ENCODE measurements around the gene PAFAH1B1.

PAFAH1B1 gene

DNA sequence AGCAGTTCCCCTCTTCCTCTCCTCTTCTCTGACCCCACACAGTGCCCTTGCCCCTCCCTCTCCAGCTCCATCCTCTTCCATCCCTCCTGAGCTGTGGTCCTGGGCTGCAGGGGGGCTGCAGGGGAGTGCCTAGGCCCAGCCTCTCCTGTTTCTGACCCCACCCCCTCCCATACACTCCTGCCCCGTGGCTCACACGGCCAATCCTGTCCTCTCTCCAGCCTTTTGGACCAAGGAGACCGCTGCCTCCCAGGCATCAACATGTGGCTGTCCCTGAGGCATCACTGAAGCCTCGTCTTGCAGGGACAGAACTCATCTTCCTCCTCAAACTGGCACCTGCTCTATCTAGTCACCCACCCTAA lies 111.4 kb downstream of the PAFAH1B1 start:
- in situ Hi-C loops (cut with HindIII; ENCODE audit: low pct_ligation_motif_present, low sequenced_read_pairs) = no loop called here

DNA sequence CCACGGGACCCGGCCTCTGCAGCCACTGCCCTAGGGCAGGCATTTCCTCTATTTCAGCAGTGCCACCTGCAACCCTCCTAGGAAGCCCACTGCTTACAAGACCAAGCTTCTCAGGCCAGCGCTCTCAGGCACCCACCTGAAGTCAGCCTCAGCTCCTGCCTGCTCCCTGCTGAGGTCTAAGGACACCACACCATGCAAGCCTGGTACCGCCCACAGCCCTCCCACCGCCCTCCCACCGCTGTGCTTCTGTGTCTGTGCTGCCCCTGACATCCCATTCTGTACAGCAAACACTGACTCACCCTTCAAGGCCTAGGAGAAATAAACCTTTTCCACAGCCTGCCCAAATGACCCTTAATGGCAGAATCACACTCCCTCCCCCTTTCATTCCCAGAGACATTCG lies 111.8 kb downstream of the PAFAH1B1 start:
- peak; percentile 83 for DNase-seq
- in situ Hi-C loops (cut with HindIII; ENCODE audit: low pct_ligation_motif_present, low sequenced_read_pairs) = no loop called here
- TF ChIP-seq, protein P1, sequence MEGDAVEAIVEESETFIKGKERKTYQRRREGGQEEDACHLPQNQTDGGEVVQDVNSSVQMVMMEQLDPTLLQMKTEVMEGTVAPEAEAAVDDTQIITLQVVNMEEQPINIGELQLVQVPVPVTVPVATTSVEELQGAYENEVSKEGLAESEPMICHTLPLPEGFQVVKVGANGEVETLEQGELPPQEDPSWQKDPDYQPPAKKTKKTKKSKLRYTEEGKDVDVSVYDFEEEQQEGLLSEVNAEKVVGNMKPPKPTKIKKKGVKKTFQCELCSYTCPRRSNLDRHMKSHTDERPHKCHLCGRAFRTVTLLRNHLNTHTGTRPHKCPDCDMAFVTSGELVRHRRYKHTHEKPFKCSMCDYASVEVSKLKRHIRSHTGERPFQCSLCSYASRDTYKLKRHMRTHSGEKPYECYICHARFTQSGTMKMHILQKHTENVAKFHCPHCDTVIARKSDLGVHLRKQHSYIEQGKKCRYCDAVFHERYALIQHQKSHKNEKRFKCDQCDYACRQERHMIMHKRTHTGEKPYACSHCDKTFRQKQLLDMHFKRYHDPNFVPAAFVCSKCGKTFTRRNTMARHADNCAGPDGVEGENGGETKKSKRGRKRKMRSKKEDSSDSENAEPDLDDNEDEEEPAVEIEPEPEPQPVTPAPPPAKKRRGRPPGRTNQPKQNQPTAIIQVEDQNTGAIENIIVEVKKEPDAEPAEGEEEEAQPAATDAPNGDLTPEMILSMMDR (IDR thresholded peaks at IDR 0.05; ENCODE audit: low read depth, low read length, missing control alignments) = peak; percentile 12
- H3K4me3 ChIP-seq (ENCODE audit: low read depth, low read length) = no peak overlapping the region
- peaks cover 25% of the 10 kb centered on the region for H3K36me3 ChIP-seq (replicated peaks)
- peak overlapping the region; percentile 43 for H3K27ac ChIP-seq
- no peaks in the 10 kb centered on the region for H3K27me3 ChIP-seq (replicated peaks)

More for the DNA sequence above, 111.4 kb downstream of the PAFAH1B1 start:
- no peak overlapping the region for H3K4me3 ChIP-seq (ENCODE audit: low read depth, low read length)
- no peak overlapping the region for H3K27ac ChIP-seq
- TF ChIP-seq, protein P1 (IDR thresholded peaks at IDR 0.05; ENCODE audit: low read depth, low read length, missing control alignments) = no peak
- no peaks in the 10 kb centered on the region for H3K27me3 ChIP-seq (replicated peaks)
- H3K36me3 ChIP-seq (replicated peaks) = peaks cover 29% of the 10 kb centered on the region
- DNase-seq = no peak

DNA sequence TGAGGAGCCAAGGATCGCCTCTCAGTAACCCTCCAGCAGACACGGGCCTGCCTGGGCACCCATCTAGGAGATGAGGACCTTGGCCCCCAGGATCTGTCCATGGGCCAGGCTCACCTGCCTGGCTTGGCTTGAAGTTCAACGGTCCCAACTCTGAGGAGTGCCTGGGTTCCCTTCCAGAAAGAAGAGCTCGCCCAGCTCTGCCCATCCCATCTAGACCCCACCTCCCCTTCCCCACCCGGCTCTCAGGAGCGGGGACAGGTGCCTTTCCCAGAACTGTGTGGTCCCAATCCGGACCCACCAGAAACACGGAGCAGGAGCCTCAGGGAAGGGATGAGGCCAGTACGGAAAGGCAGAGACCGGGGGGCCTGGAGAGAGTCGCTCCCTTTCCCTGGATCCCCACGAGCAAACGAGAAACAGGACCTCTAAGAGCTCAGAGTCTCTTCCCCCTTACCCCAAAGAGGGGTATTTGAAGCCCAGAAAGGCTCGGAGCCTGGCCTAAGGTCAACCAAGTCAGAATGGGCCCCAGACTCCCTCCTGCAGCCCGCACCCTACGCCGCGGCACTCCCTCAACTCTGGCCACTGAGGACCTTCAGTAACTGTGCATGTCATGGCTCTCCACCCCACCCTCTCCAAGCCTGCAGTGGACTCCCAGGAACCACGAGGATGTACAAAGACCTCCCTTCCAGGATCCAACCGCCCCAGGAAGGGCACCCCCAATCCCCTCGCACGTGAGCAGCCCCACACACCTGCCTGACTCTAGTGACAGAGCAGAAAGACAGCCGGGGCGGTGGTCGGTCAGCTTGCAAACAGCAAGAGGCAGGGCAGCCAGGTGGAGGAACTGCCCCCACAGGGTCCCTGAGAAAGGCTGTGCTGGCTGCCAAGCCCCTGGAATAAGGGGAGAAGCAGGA lies 112.7 kb downstream of the PAFAH1B1 start:
- no peaks in the 10 kb centered on the region for H3K27me3 ChIP-seq (replicated peaks)
- no peak for DNase-seq
- peaks cover 18% of the 10 kb centered on the region for H3K36me3 ChIP-seq (replicated peaks)
- peak overlapping the region; percentile 43 for H3K27ac ChIP-seq
- TF ChIP-seq, protein P1 (IDR thresholded peaks at IDR 0.05; ENCODE audit: low read depth, low read length, missing control alignments) = no peak
- no peak overlapping the region for H3K4me3 ChIP-seq (ENCODE audit: low read depth, low read length)
- in situ Hi-C loops (cut with HindIII; ENCODE audit: low pct_ligation_motif_present, low sequenced_read_pairs) = no loop called here

DNA sequence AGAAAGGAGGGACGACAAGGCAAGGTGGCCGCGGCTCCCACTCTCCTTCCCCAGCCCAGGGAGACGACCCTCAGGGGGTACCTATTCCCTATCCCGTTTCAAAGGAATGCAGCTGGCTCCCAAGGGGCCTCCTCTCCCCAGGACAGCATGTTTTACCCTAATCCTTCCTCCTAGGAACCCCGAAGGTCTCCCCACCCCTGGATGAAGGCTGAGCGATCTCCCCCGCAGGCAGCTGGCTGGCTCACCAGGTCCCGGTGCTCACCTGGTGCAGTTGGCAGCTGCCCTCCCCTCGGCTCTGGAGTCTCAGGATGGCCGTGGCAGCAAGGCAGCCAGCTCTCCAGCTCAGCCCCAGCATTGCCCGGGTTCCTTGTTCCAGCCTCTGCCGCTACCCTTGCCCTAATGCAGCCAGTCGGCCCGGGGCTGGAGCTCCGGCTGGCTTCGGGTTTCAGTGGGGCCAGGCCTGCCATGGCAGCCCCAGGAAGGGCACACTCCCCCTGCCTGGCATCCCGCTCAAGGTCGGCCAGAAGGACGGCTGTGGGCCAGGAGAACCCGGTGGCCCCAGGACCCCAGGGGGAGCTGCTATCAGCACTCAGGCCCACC lies 113.6 kb downstream of the PAFAH1B1 start:
- H3K27ac ChIP-seq = no peak overlapping the region
- peaks cover 10% of the 10 kb centered on the region for H3K36me3 ChIP-seq (replicated peaks)
- no peak for DNase-seq
- TF ChIP-seq, protein P1 (IDR thresholded peaks at IDR 0.05; ENCODE audit: low read depth, low read length, missing control alignments) = no peak
- in situ Hi-C loops (cut with HindIII; ENCODE audit: low pct_ligation_motif_present, low sequenced_read_pairs) = no loop called here
- no peak overlapping the region for H3K4me3 ChIP-seq (ENCODE audit: low read depth, low read length)
- no peaks in the 10 kb centered on the region for H3K27me3 ChIP-seq (replicated peaks)

DNA sequence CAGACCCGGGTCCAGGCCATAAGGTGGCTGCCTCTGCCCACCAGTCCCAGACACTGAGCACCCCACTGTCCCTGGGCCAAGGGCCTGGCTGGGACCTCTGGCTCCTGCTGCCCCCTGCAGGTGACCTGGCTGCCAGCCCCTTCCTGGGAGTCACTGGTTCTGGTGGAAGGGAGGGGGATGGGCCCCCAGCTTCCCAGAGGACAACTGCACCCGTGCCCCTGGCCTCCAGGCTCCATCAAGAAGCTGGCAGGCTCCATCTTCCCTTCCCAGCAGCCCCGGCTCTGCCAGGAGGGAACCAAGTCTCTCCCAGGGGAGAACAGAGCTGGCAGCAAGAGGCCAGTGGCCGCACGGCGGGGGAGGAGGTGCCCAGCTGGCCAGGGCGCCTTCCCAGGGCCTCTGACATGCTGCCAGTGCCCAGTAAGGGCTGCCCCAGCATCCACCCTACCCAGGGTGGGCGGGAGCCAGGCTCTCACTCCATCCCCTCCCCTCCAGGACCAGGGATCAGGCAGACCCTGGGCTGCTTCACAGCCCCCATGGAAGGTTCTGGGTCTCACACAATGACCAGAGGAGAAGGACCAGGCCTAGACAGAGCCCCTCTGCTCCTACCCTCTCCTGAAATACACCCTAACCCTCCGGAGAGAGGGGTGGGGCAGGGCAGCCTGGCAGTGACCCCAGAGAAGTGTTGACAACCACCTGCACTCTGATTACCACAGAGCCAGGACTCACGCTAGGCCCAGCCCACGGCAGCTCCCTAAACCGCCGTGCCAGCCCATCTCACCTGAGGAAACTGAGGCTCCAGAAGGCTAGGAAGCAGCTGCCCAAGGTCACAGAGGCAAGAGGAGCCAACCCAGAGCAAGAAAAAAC lies 114.5 kb downstream of the PAFAH1B1 start:
- no peak overlapping the region for H3K27ac ChIP-seq
- no peak for DNase-seq
- no peak overlapping the region for H3K4me3 ChIP-seq (ENCODE audit: low read depth, low read length)
- H3K27me3 ChIP-seq (replicated peaks) = no peaks in the 10 kb centered on the region
- in situ Hi-C loops (cut with HindIII; ENCODE audit: low pct_ligation_motif_present, low sequenced_read_pairs) = no loop called here
- peaks cover 6% of the 10 kb centered on the region for H3K36me3 ChIP-seq (replicated peaks)
- TF ChIP-seq, protein P1 (IDR thresholded peaks at IDR 0.05; ENCODE audit: low read depth, low read length, missing control alignments) = peak; percentile 65
